Fibroblast of skin of abdomen (primary cell): ENCODE results near the gene NUDT14.

Experiments
- DNase-seq: peaks from one replicate; pipeline ENCODE4 v3.0.0-alpha.2; 2013

The NUDT14 gene

DNA sequence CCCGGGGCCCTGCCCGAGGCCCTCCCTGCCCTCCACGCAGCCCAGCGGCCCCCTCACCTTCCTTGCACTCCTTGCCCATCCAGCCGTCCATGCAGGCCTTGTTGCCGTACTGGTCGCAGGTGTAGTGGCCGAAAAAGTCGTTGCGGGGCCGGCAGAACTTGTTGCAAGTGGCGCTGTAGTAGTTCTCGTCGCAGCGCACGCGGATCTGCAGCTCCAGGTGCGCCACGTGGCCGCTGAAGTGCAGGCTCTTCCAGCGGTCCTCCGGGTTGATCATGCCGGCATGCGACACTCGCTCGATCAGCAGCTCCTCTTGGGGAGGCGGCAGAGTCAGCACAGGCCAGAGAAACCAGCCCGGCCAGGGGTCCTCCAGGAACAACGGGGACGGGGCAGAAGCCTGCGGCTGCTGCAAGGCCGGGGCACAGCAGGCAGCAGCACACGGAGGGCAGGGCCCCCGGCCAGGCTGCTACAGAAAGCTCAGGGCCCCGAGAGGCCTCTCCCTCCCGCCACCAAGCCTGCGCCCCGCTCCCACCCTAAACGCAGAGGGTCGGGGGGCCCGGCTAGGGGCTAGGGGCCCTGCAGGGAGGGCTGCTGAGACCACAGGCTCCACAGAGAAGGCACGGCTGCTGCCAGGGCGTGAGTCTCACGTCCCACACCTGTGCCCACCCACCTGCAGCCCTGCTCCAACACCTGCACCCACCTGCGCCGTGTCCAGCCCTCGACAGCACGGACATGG, 25.3 kb downstream of the NUDT14 start:
- no peak for DNase-seq

- no peak for DNase-seq
Observed at GRCh38 chr14:105155071-105155651, 26.0 kb downstream of the NUDT14 start.

- no peak for DNase-seq
Observed at GRCh38 chr14:105154476-105154871, 26.6 kb downstream of the NUDT14 start.

DNA sequence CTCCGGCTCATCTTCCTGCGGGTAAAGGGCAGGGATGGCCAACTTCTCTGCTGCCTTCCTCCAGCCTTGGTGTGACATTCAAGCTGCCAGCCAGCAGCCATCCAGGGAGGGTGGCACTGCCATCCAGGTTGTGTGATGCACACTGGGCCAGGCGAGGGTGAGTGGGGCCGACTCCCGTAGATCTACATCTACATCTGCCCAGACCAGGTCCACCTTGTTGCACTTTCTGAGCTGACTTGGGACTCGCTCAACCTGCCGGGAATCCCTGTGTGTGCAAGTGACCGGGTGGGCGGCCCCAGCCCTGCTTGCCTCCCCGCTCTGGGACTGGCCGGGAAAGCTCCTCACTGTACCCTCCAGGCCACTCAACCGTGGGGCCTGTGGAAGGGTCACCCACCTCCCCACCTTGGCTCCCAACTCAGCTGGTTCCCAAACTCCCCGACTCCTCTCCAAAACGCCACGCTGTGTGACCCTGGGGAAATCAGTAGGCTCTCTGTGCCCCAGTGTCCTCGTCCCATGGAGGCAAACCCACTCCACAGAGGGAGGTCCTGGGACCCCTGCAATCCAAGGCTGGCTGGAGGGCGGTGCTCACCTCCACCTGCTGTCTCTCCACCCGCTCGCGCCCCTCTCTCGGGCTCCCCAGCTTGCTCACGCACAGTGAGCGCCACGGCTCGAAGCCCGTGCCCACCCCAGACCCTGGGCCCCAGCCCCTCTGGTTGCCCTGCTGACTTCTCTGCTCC, 27.2 kb downstream of the NUDT14 start:
- no peak for DNase-seq

DNA sequence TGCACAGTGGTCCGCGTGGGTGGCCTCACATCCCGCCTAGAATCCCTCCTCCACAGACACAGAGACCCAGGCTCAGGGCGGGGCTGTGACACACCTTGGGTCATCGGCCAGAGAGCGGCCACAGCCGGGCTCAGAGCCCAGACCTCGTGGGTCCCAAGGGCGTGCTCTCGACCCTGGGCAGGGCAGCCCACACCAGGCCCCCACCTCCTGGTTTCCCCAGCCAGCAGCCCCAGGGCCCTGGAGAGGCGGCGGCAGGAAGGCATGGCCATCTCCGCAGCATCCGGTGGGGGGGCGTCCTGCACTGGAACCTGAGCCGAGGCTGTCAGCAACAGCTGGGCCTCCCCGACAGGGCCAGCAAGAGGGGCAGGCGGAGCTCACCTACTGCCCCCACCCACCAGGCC, 27.8 kb downstream of the NUDT14 start:
- DNase-seq: no peak

GRCh38 chr14:105152794-105153241, 28.3 kb downstream of the NUDT14 start:
- DNase-seq: no peak

GRCh38 chr14:105151838-105152793, 29.0 kb downstream of the NUDT14 start:
- DNase-seq: no peak

DNA sequence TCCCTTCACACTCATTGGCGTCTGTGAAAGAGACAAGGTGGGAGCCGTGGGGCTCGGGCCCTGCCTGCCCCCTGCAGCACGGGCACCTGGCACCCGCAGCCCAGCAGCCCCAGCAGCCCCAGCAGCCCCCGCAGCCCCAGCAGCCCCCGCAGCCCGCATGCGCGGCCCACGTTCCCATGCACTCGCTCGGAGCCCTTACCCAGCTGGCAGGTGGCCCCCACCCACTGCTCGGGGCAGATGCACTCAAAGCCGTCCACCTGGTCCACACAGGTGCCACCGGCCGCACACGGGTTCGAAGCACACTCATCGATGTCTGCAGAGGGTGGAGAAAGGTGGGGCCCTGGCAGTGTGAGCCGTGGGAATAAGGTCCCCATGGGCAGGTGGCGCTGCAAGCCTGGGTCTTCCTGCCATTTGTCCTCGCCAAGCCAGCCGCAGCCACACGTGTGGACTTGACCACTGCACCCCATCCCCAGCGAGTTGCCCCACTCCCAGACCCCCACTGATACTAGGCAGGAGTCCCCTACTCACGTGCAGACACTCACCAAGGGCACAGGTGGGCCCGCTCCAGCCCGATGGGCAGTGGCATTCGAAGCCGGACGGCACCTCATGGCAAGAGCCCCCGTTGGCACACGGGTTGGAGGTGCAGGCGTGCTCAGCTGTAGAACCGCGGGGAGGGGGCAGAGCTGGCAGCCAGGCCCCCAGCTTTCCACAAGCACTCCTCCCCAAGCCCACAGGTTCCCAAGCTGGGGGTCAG, 29.9 kb downstream of the NUDT14 start:
- no peak for DNase-seq

DNA sequence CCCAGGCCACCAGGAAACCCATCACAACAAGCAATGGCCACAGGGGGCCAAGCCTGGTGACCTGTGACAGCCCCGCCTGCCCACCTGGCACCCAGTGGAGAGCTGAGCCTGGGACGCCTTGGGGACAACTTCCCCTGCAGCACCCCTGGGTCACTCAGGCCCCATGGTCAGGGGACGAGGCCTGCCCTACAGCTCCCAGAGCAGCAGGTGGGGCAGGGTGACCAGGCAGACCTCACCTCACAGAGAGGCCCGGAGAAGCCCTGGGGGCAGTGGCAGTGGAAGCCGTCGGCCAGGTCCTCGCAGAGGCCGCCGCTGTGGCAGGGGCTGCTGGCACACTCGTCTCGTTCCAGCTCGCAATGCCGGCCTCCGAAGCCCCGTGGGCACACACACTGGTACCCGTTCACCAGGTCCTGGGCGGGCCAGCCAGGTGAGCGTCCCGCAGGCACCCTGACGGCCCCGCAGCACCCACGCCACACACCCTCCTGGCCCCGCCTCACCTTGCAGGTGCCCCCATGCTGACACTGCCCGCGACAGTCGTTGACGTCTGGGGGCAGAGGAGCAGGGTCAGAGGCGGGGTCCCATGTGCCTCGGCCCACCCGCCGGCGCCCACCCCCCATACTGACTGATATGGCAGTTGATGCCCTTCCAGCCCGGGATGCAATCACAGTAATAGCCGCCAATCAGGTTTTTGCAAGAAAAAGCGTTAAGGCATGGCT, 30.6 kb downstream of the NUDT14 start:
- DNase-seq: no peak

DNA sequence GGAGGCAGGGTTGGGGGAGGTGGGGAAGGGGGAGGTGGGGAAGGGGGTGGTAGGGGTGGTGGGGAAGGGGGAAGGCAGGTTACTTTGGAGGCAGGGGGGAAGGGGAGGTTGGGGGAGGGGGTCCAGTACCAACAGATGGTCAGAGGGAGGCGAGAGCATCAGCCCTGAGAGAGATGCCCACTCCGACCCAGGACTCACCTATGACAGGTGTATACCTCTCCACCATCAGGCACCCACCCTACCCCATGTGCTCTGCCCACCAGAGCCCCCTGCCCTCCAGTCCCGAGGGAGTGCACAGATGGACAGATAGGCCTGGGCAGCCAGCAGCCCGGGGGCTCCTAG, 31.1 kb downstream of the NUDT14 start:
- DNase-seq: no peak

GRCh38 chr14:105149146-105149781, 31.8 kb downstream of the NUDT14 start:
- no peak for DNase-seq

DNA sequence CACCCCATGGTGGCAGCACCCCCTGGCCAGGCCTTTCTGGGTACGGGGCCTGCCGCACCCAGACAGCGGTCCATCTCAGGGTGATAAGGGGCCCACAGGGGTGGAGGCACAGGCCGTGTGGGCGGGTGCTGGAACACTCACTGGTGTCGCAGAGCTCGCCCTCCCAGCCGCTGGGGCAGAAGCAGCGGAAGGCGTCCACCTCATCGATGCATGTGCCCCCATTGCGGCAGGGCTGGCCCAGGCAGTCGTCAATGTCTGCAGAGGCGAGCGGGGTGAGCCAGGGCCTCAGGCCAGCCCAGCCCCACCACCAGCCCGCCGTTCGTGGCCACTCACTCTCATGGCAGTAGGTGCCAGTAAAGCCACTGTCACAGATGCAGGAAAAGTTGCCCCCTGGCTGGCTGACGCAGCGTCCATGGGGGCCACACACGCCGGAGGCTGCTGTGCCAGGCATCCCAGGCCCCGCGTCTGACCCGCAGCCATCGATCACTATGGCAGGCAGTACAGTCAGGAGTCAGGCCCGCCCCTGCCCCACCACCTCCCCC, 32.4 kb downstream of the NUDT14 start:
- DNase-seq: no peak

GRCh38 chr14:105147671-105148603, 33.2 kb downstream of the NUDT14 start:
- no peak for DNase-seq

GRCh38 chr14:105146976-105147635, 34.0 kb downstream of the NUDT14 start:
- DNase-seq: no peak

DNA sequence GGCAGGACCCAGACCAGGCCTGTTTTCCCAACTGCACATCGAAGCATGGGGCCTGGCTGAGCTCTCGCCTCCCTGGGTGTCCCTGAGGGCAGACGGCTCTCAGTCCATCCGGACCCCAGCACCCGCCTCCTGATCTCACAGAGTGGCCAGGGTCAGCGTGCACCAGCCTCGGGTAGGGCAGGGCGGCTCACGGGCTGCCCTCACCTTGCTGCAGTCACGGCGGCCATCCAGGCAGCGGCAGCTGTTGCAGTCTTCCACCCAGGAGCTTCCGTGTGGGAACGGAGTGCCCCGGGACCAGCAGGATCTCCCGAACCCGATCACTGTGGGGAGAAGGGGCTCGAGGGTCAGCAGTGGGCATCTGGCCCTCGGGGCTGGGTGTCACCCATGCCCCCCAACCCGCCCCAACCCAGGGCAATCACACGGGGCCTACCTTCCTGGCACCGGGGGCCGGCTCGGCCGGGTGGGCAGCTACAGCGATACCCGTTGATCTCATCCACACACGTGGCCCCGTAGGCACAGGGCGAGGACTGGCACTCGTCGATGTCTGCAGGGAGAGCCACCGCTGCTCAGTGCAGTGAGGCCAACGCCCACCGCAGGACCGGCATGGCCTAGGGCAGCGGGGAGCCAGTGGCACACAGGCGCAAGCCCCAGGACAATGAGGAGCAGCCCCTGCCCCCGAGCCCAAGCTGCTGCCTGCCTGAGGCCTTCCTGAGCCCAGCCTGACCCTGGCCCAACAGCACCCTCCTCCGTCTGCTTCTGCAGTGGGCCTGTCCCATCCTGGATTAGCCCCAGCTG, 34.7 kb downstream of the NUDT14 start:
- DNase-seq: no peak

- no peak for DNase-seq
Observed at GRCh38 chr14:105145381-105146180, 35.5 kb downstream of the NUDT14 start.
